ENCODE data around the gene RARB. TPM values are rescaled to one million over a fixed set of nuclear protein-coding genes. Genes with fewer than 3 reads are reported as not detected.

The RARB gene
- total and polyA plus RNA-seq, 2 experiments from 2014 or later: 0.14 to 0.42 TPM

- TF ChIP-seq ZNF462 (CRISPR knock-in tag; IDR thresholded peaks at IDR 0.05): no peak
- no peak for TF ChIP-seq NANOG (IDR thresholded peaks at IDR 0.05; ENCODE audit: borderline replicate concordance)
- no peak for TF ChIP-seq POLR2AphosphoS5 (IDR thresholded peaks at IDR 0.05; ENCODE audit: low read depth)
- TF ChIP-seq ZNF331 (CRISPR knock-in tag; IDR thresholded peaks at IDR 0.05; ENCODE audit: low read depth): no peak
Observed at GRCh38 chr3:25385807-25386460, 42.1 kb upstream of the RARB start (continued).

GRCh38 chr3:25386686-25387255 lies 41.3 kb upstream of the RARB start:
- H3K27ac ChIP-seq (ENCODE audit: low read depth): no peak overlapping the region
- H3F3A ChIP-seq (replicated peaks; ENCODE audit: low read depth): no peaks in the 10 kb centered on the region
- DNase-seq (ENCODE audit: low spot score) (no peak), ATAC-seq (no peak)
- no peak overlapping the region for H3K4me2 ChIP-seq
- no peaks in the 10 kb centered on the region for H3K4me1 ChIP-seq (ENCODE audit: insufficient read depth)
- peaks cover 2% of the 10 kb centered on the region for H3K27me3 Mint-ChIP-seq (ENCODE audit: insufficient read depth, low read depth, poor library complexity)
- H3K4me1 Mint-ChIP-seq: peaks cover 1% of the 10 kb centered on the region; the same call in 2 of the 3 replicates
- no peaks in the 10 kb centered on the region for H4K20me1 ChIP-seq (replicated peaks; ENCODE audit: insufficient read depth)
- no peaks in the 10 kb centered on the region for H3K36me3 Mint-ChIP-seq (ENCODE audit: low read depth)
- no peaks in the 10 kb centered on the region for H3K79me2 ChIP-seq (replicated peaks; ENCODE audit: insufficient read depth)
- H3K36me3 ChIP-seq (ENCODE audit: insufficient read depth): no peaks in the 10 kb centered on the region
- H3K9me2 ChIP-seq (ENCODE audit: insufficient read depth): 0 out of 2 replicates have a peak, but pooled peaks cover 7% of the 10 kb centered on the region
- H3K4me3 Mint-ChIP-seq: no peak overlapping the region
- TF ChIP-seq ZNF331 (CRISPR knock-in tag; IDR thresholded peaks at IDR 0.05; ENCODE audit: low read depth): no peak
- TF ChIP-seq EZH2 (IDR thresholded peaks at IDR 0.05; ENCODE audit: low read depth, unreplicated experiment): no peak
- TF ChIP-seq POLR2AphosphoS5 (IDR thresholded peaks at IDR 0.05; ENCODE audit: low read depth): no peak
- TF ChIP-seq EZH2phosphoT487 (IDR thresholded peaks at IDR 0.05; ENCODE audit: unreplicated experiment): no peak
- H2AFZ ChIP-seq: no peak overlapping the region
- no peaks in the 10 kb centered on the region for H3K27me3 ChIP-seq (ENCODE audit: insufficient read depth)
- H3K9me3 Mint-ChIP-seq: no peaks in the 10 kb centered on the region
- no peak overlapping the region for H3K27ac Mint-ChIP-seq
- H3K4me3 ChIP-seq: no peak overlapping the region

All from GM23338 (cell line).